A549 (cell line): ENCODE measurements around the gene ADCK2. TPM values are rescaled to one million over a fixed set of nuclear protein-coding genes. Genes with fewer than 3 reads are reported as not detected.

Source experiments
- ATAC-seq, 2 experiments: fragments of 200-7000 bp in 1 of 2; fragments of >200 bp in 1 of 2; cut with Nextera tagmentation in 1 of 2; cut with Tn5 transposase in 1 of 2; 3 replicates each; pipeline versions ENCODE4 v1.8.0 to v1.9.1; 2018 to 2020; ENCODE audit warnings: mild to moderate bottlenecking in 1 of 2, moderate library complexity in 1 of 2
- CTCF ChIA-PET: fragments of 300-600 bp; sonication (Branson Sonifier 250); formaldehyde crosslinking; extraction: SDS; loops from one replicate; lab custom pipeline; 2021; ENCODE audit warnings: antibody characterized with exemption, inconsistent platforms; lab: Yijun Ruan, JAX
- POLR2A ChIA-PET: fragments of 350-600 bp; formaldehyde crosslinking; extraction: SDS; loops from one replicate; lab custom pipeline; 2021; ENCODE audit warnings: antibody characterized with exemption, inconsistent platforms; lab: Yijun Ruan, JAX
- DNase-seq, 2 experiments: peaks; one replicate each; pipeline versions ENCODE4 v3.0.0 to v3.0.0-alpha.2; 2011 to 2016; ENCODE audit warnings: low read depth in 1 of 2, low spot score in 1 of 2
- FAIRE-seq: peaks from 2 replicates; lab custom pipeline; 2011; peaks lifted over from hg19 to GRCh38; lab: Jason Lieb, UNC
- H3K27ac ChIP-seq, 2 experiments: fragments of >200 bp; sonication (Bioruptor Twin); formaldehyde crosslinking; 3 replicates each; pipeline ENCODE4 v1.5.1; 2016 to 2017
- H3K4me1 ChIP-seq: fragments of >200 bp; sonication (Bioruptor Twin); formaldehyde crosslinking; 3 replicates; pipeline ENCODE4 v1.6.1; 2016
- H3K4me2 ChIP-seq: fragments of >200 bp; sonication (Bioruptor Twin); formaldehyde crosslinking; 3 replicates; pipeline ENCODE4 v1.6.1; 2016
- H3K4me3 ChIP-seq: fragments of >200 bp; sonication (Bioruptor Twin); formaldehyde crosslinking; 3 replicates; pipeline ENCODE4 v1.5.1; 2016
- H3K9me3 ChIP-seq: fragments of >200 bp; sonication (Bioruptor Twin); formaldehyde crosslinking; 3 replicates; pipeline ENCODE4 v1.6.1; 2016
- BCL3 ChIP-seq: fragments of >200 bp; sonication (Bioruptor Twin); formaldehyde crosslinking; IDR thresholded peaks from 3 replicates; pipeline ENCODE4 v1.6.1; 2016
- CEBPB ChIP-seq, 2 experiments: fragments of >200 bp in 1 of 2; sonication (Bioruptor Twin) in 1 of 2; formaldehyde crosslinking in 1 of 2; IDR thresholded peaks; 2 replicates each; pipeline ENCODE4 v1.6.1; 2012 to 2016
- CTCF ChIP-seq: fragments of >200 bp; sonication (Bioruptor Twin); formaldehyde crosslinking; IDR thresholded peaks from 3 replicates; pipeline ENCODE4 v1.5.1; 2016
- EHMT2 ChIP-seq: fragments of 200-600 bp; sonication (generic); IDR thresholded peaks from 2 replicates; pipeline ENCODE4 v1.6.1; 2016; ENCODE audit warnings: antibody characterized with exemption, low read depth, mild to moderate bottlenecking, moderate library complexity
- FOXS1 ChIP-seq: fragments of 250-450 bp; sonication (Bioruptor Pico); IDR thresholded peaks from 2 replicates; pipeline ENCODE4 v1.5.0; 2020; ENCODE audit warnings: mild to moderate bottlenecking, moderate library complexity
- HMGXB4 ChIP-seq: fragments of 250-450 bp; sonication (Bioruptor Pico); IDR thresholded peaks from 2 replicates; pipeline ENCODE4 v1.5.0; 2021; ENCODE audit warnings: mild to moderate bottlenecking, moderate library complexity, borderline replicate concordance
- HOXB5 ChIP-seq: fragments of 250-450 bp; sonication (Bioruptor Pico); IDR thresholded peaks from 2 replicates; pipeline ENCODE4 v1.5.0; 2020; ENCODE audit warnings: mild to moderate bottlenecking, moderate library complexity
- JUN ChIP-seq, 2 experiments: fragments of >200 bp; sonication (Bioruptor Twin); formaldehyde crosslinking; IDR thresholded peaks; 2 replicates in 1 of 2; 3 replicates in 1 of 2; pipeline ENCODE4 v1.6.1; 2016 to 2017
- JUNB ChIP-seq: fragments of >200 bp; sonication (Bioruptor Twin); formaldehyde crosslinking; IDR thresholded peaks from 2 replicates; pipeline ENCODE4 v1.6.1; 2016
- KDM1A ChIP-seq: fragments of 200-600 bp; sonication (generic); IDR thresholded peaks from 2 replicates; pipeline ENCODE4 v1.6.1; 2016; ENCODE audit warnings: low read depth, mild to moderate bottlenecking
- NFE2L2 ChIP-seq: fragments of 150-350 bp; conservative IDR thresholded peaks from 2 replicates; pipeline ENCODE4 v1.6.1; 2014; ENCODE audit warnings: low read length
- POLR2A ChIP-seq: IDR thresholded peaks from 2 replicates; pipeline ENCODE4 v1.6.1; 2012; ENCODE audit warnings: mild to moderate bottlenecking, low read length
- REST ChIP-seq: fragments of 200-600 bp; sonication (generic); IDR thresholded peaks from 2 replicates; pipeline ENCODE4 v1.6.1; 2016; ENCODE audit warnings: antibody characterized with exemption, mild to moderate bottlenecking, moderate library complexity
- SMC3 ChIP-seq: fragments of >200 bp; sonication (Bioruptor Twin); formaldehyde crosslinking; IDR thresholded peaks from 3 replicates; pipeline ENCODE4 v1.6.1; 2018; ENCODE audit warnings: inconsistent platforms
- TP53 ChIP-seq: fragments of 250-450 bp; sonication (Bioruptor Pico); IDR thresholded peaks from 2 replicates; pipeline ENCODE4 v1.5.0; 2021; ENCODE audit warnings: mild to moderate bottlenecking, moderate library complexity
- ZSCAN20 ChIP-seq: fragments of 250-450 bp; sonication (Bioruptor Pico); IDR thresholded peaks from 2 replicates; pipeline ENCODE4 v1.8.0; 2022; ENCODE audit warnings: mild to moderate bottlenecking, moderate library complexity
- WGBS: methylation state at CpG from one replicate; pipeline ENCODE4 v1.1.6; 2017; ENCODE audit errors: missing lambda C conversion rate; 5-methylcytosine and 5-hydroxymethylcytosine counted together
- polyA plus RNA-seq, 4 experiments: library from polyadenylated mRNA; depleted of rRNA in 3 of 4; stranded (reverse); fragments of >200 nt; fragmentation: RNase III in 1 of 4; extraction: RNeasy Plus Mini Kit Qiagen cat#74134 plus additional on column Dnase treatment in 1 of 4; gene quantifications; 2 replicates in 3 of 4; 3 replicates in 1 of 4; pipeline ENCODE4 v1.2.3, GENCODE V29; 2011 to 2017

The ADCK2 gene
- polyA plus RNA-seq, 2 of the 4 experiments (the other 2 are of a cell fraction), result 13.1 to 13.9 TPM

GRCh38 chr7:140694592-140694991 is 21.8 kb downstream of the ADCK2 start (continued):
- TF ChIP-seq REST (no peak), JUNB (no peak), HOXB5 (no peak)

GRCh38 chr7:140695381-140695780 is 22.6 kb downstream of the ADCK2 start:
- WGBS, result 94% methylated on average over 11 of the region's 11 CpGs
- no peak overlapping the region for H3K4me2 ChIP-seq
- peaks cover 15% of the 10 kb centered on the region; the same call in 2 of the 3 replicates for H3K4me1 ChIP-seq
- FAIRE-seq (no peak), ATAC-seq (no peak), DNase-seq (no peak)
- ChIA-PET CTCF (interaction anchor here (0.6 to 1.7 kb wide), 5 partner anchors 9 to 886 kb away, joined by 3 to 4 read pairs (median 3); no protein-coding TSS in a partner anchor), POLR2A (no interaction called here)
- no peak overlapping the region; a peak in 1 of 6 replicates for H3K27ac ChIP-seq
- H3K9me3 ChIP-seq, result no peaks in the 10 kb centered on the region
- no peak overlapping the region for H3K4me3 ChIP-seq
- no peak for TF ChIP-seq BCL3
- no peak for TF ChIP-seq HMGXB4 (CRISPR knock-in tag)
- TF ChIP-seq EHMT2, result no peak
- no peak for TF ChIP-seq FOXS1 (CRISPR knock-in tag)
- no peak for TF ChIP-seq KDM1A
- no peak for TF ChIP-seq SMC3
- no peak for TF ChIP-seq ZSCAN20 (CRISPR knock-in tag)
- no peak for TF ChIP-seq POLR2A
- TF ChIP-seq JUN (IDR thresholded peaks at IDR 0.05), result no peak
- no peak for TF ChIP-seq CEBPB (IDR thresholded peaks at IDR 0.05)
- no peak for TF ChIP-seq CTCF

- FAIRE-seq, result no peak
- H3K4me3 ChIP-seq, result peak overlapping the region; percentile 77
- CTCF ChIA-PET, result interaction anchor here (0.6 to 1.6 kb wide), 6 partner anchors 10 to 1058 kb away, joined by 3 to 5 read pairs (median 4); no protein-coding TSS in a partner anchor
- POLR2A ChIA-PET, result interaction anchor here (0.5 to 1.0 kb wide), 6 partner anchors 8 to 319 kb away, joined by 3 to 6 read pairs (median 4); partner anchors contain the start of gene MRPS33
- TF ChIP-seq NFE2L2 (no peak), TP53 (CRISPR knock-in tag) (no peak)
- TF ChIP-seq, all 56 proteins: peak for 0
- H3K4me1 ChIP-seq, result peaks cover 15% of the 10 kb centered on the region; the same call in 2 of the 3 replicates
- WGBS, result 52% methylated on average over 15 of the region's 23 CpGs
- peak in 1 of 2 experiments; percentile 97 for DNase-seq
- H3K4me2 ChIP-seq, result peak overlapping the region; percentile 86
- peak in 1 of 2 experiments; percentile 94; a peak in 1 of 6 replicates for ATAC-seq
- H3K9me3 ChIP-seq, result no peaks in the 10 kb centered on the region
- H3K27ac ChIP-seq, result peak overlapping the region; percentile 93 to 94
Observed at GRCh38 chr7:140696024-140696679, 23.4 kb downstream of the ADCK2 start.
